ENCODE data around the gene PDE4B.
"Not testable (repeated sequence)": the region's sequence is repeated elsewhere in the genome, so short reads cannot be mapped to it uniquely, and the experiment has no call there.

- TF ChIP-seq EZH2 (IDR thresholded peaks at IDR 0.05; ENCODE audit: low read length); CTCF (optimal IDR thresholded peaks at IDR 0.05 in 1 of 3, IDR thresholded peaks at IDR 0.05 in 1 of 3, conservative IDR thresholded peaks at IDR 0.05 in 1 of 3; ENCODE audit: extremely low read depth in 1 of 3, insufficient read depth in 2 of 3, low read length in 3 of 3): not testable (repeated sequence)
Observed at GRCh38 chr1:65856591-65856990, 63.9 kb downstream of the PDE4B start.

Measured in keratinocyte (primary cell).